Stromal cell of bone marrow (primary cell): ENCODE measurements around the gene ITIH4.
A peak's percentile ranks its signal among the peaks of the same experiment; 100 is the strongest.
"Not testable (repeated sequence)": the region's sequence is repeated elsewhere in the genome, so short reads cannot be mapped to it uniquely, and the experiment has no call there.

Experiments used
- DNase-seq: peaks from one replicate; pipeline ENCODE4 v3.0.0-alpha.2; 2012; ENCODE audit warnings: low read depth

Gene ITIH4

GRCh38 chr3:52782412-52783210 lies 47.9 kb downstream of the ITIH4 start:
- DNase-seq: no peak

GRCh38 chr3:52781741-52782140 lies 48.7 kb downstream of the ITIH4 start:
- no peak for DNase-seq

DNA sequence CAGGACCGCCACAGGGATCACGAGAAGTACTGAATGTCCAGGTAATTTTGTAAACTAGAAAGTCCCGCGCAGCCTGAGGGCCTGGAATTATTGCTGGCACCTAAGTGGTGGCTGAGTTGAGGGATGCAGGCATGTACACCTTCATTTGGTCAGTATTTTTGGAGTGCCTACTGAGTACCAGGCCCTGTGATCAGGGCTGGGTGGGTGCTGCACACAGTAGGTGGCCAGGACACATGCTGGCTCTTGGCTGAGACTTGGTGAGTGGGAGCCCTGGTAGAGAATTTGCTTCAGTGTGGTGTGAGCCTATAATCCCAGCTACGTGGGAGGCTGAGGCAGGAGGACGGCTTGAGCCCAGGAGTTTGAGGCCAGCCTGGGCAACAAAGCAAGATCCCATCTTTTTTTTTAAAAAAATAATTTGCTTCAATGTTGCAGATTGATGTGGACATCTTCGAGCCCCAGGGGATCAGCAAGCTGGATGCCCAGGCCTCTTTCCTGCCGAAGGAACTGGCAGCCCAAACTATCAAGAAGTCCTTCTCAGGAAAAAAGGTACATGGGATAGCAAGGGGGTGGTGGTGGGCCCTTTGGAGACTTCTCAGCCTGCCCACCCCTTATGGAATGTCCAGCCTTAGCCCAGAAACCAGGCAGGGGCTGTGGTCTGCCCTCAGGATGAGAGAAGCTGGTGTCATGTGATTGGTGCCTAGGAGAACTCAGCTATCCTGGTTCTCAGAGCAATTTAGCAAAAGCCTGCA lies 50.5 kb downstream of the ITIH4 start:
- DNase-seq: no peak

GRCh38 chr3:52779011-52779836 lies 51.2 kb downstream of the ITIH4 start:
- no peak for DNase-seq

DNA sequence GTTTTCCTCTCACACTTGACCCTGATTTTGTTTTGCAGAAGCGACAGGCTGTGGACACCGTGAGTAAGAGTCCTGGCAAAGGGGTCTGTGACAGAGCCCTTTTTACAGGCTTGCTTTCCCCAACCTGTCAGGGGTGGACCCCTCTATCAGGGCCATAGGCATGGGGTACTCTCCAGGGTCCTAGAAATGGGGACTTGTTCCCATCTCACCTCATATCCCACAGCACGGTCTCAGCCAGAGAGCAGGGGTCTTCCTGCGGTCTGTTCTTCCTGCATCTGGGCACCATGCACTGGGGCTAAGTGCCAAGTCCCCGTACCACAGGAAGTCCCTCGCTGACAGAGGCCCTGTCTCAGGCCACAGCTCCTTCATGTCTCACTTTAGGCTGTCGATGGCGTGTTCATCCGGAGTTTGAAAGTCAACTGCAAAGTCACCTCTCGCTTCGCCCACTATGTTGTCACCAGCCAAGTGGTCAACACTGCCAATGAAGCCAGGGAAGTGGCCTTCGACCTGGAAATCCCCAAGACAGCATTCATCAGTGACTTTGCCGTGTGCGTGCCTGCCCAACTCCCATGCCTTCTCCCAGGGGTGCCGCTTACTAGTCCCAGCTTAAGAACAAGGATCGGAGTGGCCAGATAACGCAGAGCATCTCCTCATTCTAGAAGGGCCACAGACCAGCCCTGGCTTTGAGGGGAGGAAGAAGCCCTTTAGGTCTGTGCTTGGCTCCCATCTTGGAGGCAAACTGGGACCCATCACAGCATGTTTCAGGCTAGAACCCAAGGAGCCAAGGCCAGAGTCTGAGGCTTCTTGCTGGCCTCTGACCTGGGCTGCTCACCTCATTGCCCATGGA lies 52.3 kb downstream of the ITIH4 start:
- no peak for DNase-seq

- DNase-seq: no peak
These were observed 53.1 kb downstream of the ITIH4 start, which contains the start of gene ITIH1 for GRCh38 chr3:52777127-52777958. Gene ITIH1, plus strand, starts transcription at chr3:52777599. Its CDS starts 17 bp downstream, at chr3:52777616.

- not testable (repeated sequence) for DNase-seq
These were observed 54.0 kb downstream of the ITIH4 start for GRCh38 chr3:52776486-52776885.

- DNase-seq: no peak
These were observed 54.6 kb downstream of the ITIH4 start for GRCh38 chr3:52775877-52776276.

GRCh38 chr3:52774901-52775864 lies 55.3 kb downstream of the ITIH4 start:
- no peak for DNase-seq

- no peak for DNase-seq
These were observed 56.3 kb downstream of the ITIH4 start for GRCh38 chr3:52774066-52774713.

GRCh38 chr3:52773361-52774065 lies 57.0 kb downstream of the ITIH4 start:
- no peak for DNase-seq

- no peak for DNase-seq
These were observed 58.8 kb downstream of the ITIH4 start for GRCh38 chr3:52771702-52772101.

DNA sequence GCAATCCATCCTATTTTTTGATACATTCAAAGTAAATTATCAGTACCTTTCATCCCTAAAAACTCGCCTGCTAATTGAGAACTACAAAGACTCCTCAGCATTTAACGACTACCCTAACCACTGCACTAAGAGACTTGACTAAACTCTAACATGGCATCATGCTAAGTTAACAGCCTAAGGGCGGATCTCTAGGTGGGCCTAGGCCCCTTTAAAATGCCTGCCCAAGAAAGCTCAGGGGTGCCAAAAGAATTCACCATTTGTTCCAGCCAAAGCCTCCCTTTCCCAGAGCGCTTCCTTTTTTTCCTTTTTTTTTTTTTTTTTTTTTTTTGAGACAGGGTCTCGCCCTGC lies 59.2 kb downstream of the ITIH4 start:
- DNase-seq: no peak

GRCh38 chr3:52770496-52771333 lies 59.8 kb downstream of the ITIH4 start, which contains the start of gene NEK4:
Gene NEK4, minus strand, starts transcription at chr3:52770940. Its CDS starts 194 bp downstream, at chr3:52770746.
- peak; percentile 81 for DNase-seq

- DNase-seq: no peak
These were observed 60.6 kb downstream of the ITIH4 start for GRCh38 chr3:52769786-52770455.

DNA sequence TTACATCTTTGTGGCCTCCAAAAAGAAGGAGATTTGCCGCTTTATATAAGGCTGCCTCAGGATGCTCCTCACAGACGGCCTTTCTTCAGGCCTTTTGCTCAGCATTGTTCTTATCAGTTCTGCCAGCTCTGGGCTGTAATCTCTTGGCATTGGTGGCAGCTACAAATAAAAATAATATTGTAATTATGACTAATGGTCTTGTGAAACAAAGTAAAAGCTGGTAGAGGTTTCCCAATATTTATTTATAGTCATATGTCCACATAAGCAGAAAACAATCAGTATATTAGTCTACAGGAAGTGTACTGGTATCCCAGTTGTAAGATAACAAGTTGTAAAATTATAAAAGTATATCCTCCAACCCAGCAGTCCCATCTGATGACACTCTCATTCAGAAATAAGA lies 67.0 kb downstream of the ITIH4 start:
- DNase-seq: no peak
